Neuronal stem cell (in vitro differentiated cells): ENCODE measurements around the gene MBD2.

Experiments
- small RNA-seq: library from polyadenylated mRNA; stranded (forward); fragments of <200 nt; extraction: miRNeasy Mini kit (QIAGEN cat#:217004); gene quantifications from one replicate; pipeline ENCODE3, GENCODE V24; 2013; ENCODE audit not compliant: insufficient read depth

The MBD2 gene

Small RNA genes within 50 kb of the gene (small RNA-seq; reads per million reads assigned to genes)
- 24.4 reads per million, percentile 84 among the genes with 10 or more reads in this experiment for gene SNORA37
